Pancreas (tissue), 10 donors: ENCODE data around the gene LAG3. TPM values are rescaled to one million over a fixed set of nuclear protein-coding genes. Genes with fewer than 3 reads are reported as not detected.

Experiments
- ATAC-seq, 4 donors: fragments of 200-7000 bp; cut with Tn5 transposase; one replicate each; pipeline versions ENCODE4 v1.8.0 to v1.9.1; 2020; ENCODE audit warnings: mild to moderate bottlenecking in 4 of 4, moderate library complexity in 4 of 4
- DNase-seq, 6 donors: peaks; one replicate each; pipeline ENCODE4 v3.0.0-alpha.2; 2020
- FAIRE-seq: peaks from 2 replicates; lab custom pipeline; 2012; peaks lifted over from hg19 to GRCh38; lab: Jason Lieb, UNC
- H3K27ac ChIP-seq, 4 donors: fragments of 200-600 bp; sonication (generic); 1 replicate in 3 of 4; 2 replicates in 1 of 4; pipeline versions ENCODE4 v1.5.0 to v1.8.0; 2020
- H3K27me3 ChIP-seq, 4 donors: fragments of 200-600 bp; one replicate each; pipeline ENCODE4 v1.8.0; 2021
- H3K36me3 ChIP-seq, 3 donors: fragments of 200-600 bp; sonication (generic) in 1 of 3; one replicate each; pipeline versions ENCODE4 v1.5.0 to v1.8.0; 2020 to 2021
- H3K4me1 ChIP-seq, 3 donors: fragments of 200-600 bp; one replicate each; pipeline ENCODE4 v1.8.0; 2021
- H3K4me3 ChIP-seq, 4 donors: fragments of 200-600 bp; sonication (generic) in 2 of 4; one replicate each; pipeline versions ENCODE4 v1.5.0 to v1.8.0; 2020 to 2021
- H3K9me3 ChIP-seq, 4 donors: fragments of 200-600 bp; one replicate each; pipeline ENCODE4 v1.8.0; 2021
- WGBS, 2 donors: extraction: QIAGEN DNeasy Blood & Tissue Kit; methylation state at CpG; one replicate each; pipeline ENCODE4 v1.1.7; 2013; 5-methylcytosine and 5-hydroxymethylcytosine counted together
- intact Hi-C, 3 donors: fragments of 100-400 bp; cut with DNase I; formaldehyde crosslinking; loops; one replicate each; pipeline versions ENCODE4 v1.11.1 to v1.14.2; 2022
- polyA plus RNA-seq, 2 donors: library from polyadenylated mRNA; stranded (reverse); fragments of 200-250 nt; gene quantifications; one replicate each; pipeline ENCODE4 v1.2.3, GENCODE V29; 2013
- total RNA-seq, 6 donors: library from RNA; stranded (reverse); fragmentation: NEBNext Ultra II Directional in 4 of 6; extraction: Animal tissue kit (Norgen Biotek cat#: 25700) in 4 of 6; gene quantifications; one replicate each; pipeline versions ENCODE4 v1.2.1 to v1.2.4, GENCODE V29; 2021 to 2023
- TF ChIP-seq, protein P1 (sequence below), 4 donors: fragments of 200-600 bp; sonication (generic) in 3 of 4; IDR thresholded peaks; one replicate each; pipeline versions ENCODE4 v1.5.0 to v1.8.0; 2021; ENCODE audit warnings: antibody characterized with exemption in 4 of 4
- donor health status: healthy with polysubstance abuse.
- donor health status: DM: no; HTN: no; CAD: no; lungs with moderate emphysema.
- donor health status: DM: no; HTN: no; CAD: no.
- donor health status: control.
- donor health status: control.
- donor health status: Bipolar disorder and iron deficiency.
- donor health status: DM: yes; HTN: yes; CAD: no.
- donor health status: DM: no; HTN: no; CAD: no.
- donor health status: DM: no; HTN: no; CAD: no.
- donor health status: DM: yes; HTN: yes; CAD: no.

The LAG3 gene
- under 1 TPM in 5 of 6 donors, not detected in 1; 0.15 to 0.32 (median 0.19) TPM for total RNA-seq
- under 1 TPM; 0.70 to 0.91 TPM for polyA plus RNA-seq

DNA sequence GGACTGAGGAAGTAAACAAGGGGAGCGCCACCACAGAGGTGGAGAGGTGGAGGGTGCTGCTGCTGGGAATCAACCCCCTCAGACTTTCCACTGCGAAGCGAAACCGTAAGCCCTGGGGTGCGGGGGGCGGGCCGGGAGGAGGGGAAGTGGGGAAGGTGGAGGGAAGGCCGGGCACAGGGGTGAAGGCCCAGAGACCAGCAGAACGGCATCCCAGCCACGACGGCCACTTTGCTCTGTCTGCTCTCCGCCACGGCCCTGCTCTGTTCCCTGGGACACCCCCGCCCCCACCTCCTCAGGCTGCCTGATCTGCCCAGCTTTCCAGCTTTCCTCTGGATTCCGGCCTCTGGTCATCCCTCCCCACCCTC, at the start of gene LAG3:
Gene LAG3, plus strand, starts transcription at position 190 of the 365 bp plus-strand sequence. CDS start 333 bp downstream, outside the sequence.
- no peaks in the 10 kb centered on the region for H3K27me3 ChIP-seq
- FAIRE-seq (no peak), DNase-seq (no peak), ATAC-seq (no peak)
- WGBS, 2 donors = 66 to 70% methylated on average over 12 to 15 of the region's 15 CpGs
- intact Hi-C loops = no loop called here
- no peak within 1 kb of the TSS for H3K4me3 ChIP-seq
- no peak within 1 kb of the TSS for H3K27ac ChIP-seq
- TF ChIP-seq, protein P1, sequence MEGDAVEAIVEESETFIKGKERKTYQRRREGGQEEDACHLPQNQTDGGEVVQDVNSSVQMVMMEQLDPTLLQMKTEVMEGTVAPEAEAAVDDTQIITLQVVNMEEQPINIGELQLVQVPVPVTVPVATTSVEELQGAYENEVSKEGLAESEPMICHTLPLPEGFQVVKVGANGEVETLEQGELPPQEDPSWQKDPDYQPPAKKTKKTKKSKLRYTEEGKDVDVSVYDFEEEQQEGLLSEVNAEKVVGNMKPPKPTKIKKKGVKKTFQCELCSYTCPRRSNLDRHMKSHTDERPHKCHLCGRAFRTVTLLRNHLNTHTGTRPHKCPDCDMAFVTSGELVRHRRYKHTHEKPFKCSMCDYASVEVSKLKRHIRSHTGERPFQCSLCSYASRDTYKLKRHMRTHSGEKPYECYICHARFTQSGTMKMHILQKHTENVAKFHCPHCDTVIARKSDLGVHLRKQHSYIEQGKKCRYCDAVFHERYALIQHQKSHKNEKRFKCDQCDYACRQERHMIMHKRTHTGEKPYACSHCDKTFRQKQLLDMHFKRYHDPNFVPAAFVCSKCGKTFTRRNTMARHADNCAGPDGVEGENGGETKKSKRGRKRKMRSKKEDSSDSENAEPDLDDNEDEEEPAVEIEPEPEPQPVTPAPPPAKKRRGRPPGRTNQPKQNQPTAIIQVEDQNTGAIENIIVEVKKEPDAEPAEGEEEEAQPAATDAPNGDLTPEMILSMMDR (IDR thresholded peaks at IDR 0.05) = no peak
- H3K36me3 ChIP-seq = no peaks in the 10 kb centered on the region
- no peaks in the 10 kb centered on the region for H3K9me3 ChIP-seq
- peaks cover 0 to 9% (median 0%) of the 10 kb centered on the region in 3 donors for H3K4me1 ChIP-seq

DNA sequence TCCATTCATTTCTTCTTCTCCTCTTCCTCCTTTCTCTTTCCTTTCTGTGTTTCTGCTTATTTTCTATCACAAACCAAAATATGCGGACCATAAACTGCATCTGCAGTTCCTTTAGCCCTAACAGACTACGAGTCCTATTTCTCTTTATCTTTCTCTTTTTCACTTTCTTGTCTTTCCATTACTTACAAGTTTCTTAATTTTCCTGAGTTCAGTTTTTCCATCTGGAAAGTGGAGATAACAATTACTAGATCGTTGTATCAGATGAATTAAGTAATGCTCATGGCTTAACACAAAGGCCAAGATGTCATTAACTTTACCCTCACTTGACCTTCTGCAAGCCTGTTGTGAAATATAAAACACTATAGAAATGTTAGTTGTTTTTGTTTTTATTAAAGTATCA, 49.5 kb upstream of the LAG3 start:
- H3K4me1 ChIP-seq = peaks cover 0 to 6% (median 0%) of the 10 kb centered on the region in 3 donors
- no peak overlapping the region for H3K4me3 ChIP-seq
- H3K27me3 ChIP-seq = no peaks in the 10 kb centered on the region
- no peak for FAIRE-seq
- DNase-seq = no peak
- H3K36me3 ChIP-seq = no peaks in the 10 kb centered on the region
- H3K9me3 ChIP-seq = no peaks in the 10 kb centered on the region
- no peak for ATAC-seq
- TF ChIP-seq, protein P1 (IDR thresholded peaks at IDR 0.05) = no peak
- WGBS, 2 donors = 80 to 83% methylated on average over 3 of the region's 3 CpGs
- intact Hi-C loops = no loop called here
- no peak overlapping the region for H3K27ac ChIP-seq

DNA sequence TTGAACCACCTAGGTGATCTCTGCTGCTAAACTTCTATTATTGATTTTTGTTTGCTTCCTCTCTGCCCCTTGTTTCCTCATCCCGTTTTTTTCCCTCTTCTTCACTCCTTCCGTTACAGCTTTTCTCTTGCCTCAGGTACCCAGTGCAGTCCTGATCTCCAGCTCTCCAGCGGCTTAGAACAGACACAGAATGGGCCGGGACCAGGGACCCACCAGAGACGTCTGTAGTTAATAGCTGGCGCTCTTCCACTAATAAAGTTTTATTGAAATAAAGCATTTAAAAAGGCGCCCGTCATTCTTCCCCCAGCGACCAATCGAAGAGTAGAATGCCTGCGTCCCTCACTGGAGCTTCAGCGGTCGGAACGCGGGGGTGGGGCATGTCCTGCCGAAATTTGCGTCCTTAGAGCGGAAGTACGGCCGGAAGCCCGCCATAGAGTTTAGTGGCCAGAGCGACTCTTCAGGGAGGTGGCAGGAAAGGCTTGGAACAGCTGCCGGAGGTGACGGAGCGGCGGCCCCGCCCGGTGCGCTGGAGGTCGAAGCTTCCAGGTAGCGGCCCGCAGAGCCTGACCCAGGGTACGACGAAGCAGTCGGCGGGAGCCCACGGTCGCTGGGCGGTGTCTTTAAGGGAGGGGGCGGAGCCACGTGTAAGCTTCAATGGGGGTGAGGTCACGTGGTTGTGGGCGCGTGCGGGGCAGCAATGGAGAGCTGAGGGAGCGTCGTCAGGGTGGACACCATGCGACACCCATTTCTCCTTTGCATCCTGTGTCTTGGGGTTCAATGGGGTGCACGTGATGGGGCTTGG, 48.5 kb upstream of the LAG3 start, which contains the start of gene COPS7A:
Gene COPS7A, plus strand, starts transcription at position 440 of the 802 bp plus-strand sequence. CDS start 611 bp downstream, outside the sequence.
- no peaks in the 10 kb centered on the region for H3K9me3 ChIP-seq
- FAIRE-seq (peak; percentile 93), DNase-seq (peak; percentile 90 to 99 (median 98)), ATAC-seq (peak; percentile 97 to 99 (median 98))
- intact Hi-C loops = no loop called here
- H3K27ac ChIP-seq = peak within 1 kb of the TSS; percentile 71 to 89 (median 82)
- H3K4me3 ChIP-seq = peak within 1 kb of the TSS; percentile 30 to 65 (median 44)
- TF ChIP-seq, protein P1 (IDR thresholded peaks at IDR 0.05) = no peak
- 1% methylated on average over 48 to 49 of the region's 49 CpGs for WGBS, 2 donors
- H3K4me1 ChIP-seq = peaks cover 0 to 6% (median 0%) of the 10 kb centered on the region in 3 donors
- no peaks in the 10 kb centered on the region for H3K36me3 ChIP-seq
- H3K27me3 ChIP-seq = no peaks in the 10 kb centered on the region

DNA sequence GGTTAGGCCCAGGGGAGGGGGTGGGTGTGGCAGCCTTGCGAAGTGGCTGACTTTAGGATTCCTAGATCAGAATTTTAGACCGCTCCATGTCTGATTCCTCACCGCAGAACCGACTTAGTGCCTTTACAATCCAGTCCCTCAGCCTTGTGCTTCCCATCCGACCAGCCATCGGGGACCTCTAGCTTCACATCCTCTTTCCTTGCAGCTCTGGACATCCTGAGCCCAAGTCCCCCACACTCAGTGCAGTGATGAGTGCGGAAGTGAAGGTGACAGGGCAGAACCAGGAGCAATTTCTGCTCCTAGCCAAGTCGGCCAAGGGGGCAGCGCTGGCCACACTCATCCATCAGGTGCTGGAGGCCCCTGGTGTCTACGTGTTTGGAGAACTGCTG, 47.9 kb upstream of the LAG3 start:
- no peaks in the 10 kb centered on the region for H3K9me3 ChIP-seq
- no peaks in the 10 kb centered on the region for H3K27me3 ChIP-seq
- peaks cover 0 to 4% (median 0%) of the 10 kb centered on the region in 3 donors for H3K36me3 ChIP-seq
- TF ChIP-seq, protein P1 (IDR thresholded peaks at IDR 0.05) = no peak
- peak in 2 of 4 donors; percentile 15 to 21 for ATAC-seq
- H3K4me3 ChIP-seq = peak overlapping the region; percentile 30 to 65 (median 44)
- peak overlapping the region; percentile 71 to 89 (median 82) for H3K27ac ChIP-seq
- intact Hi-C loops = no loop called here
- no peak for FAIRE-seq
- WGBS, 2 donors = 16 to 19% methylated on average over 10 of the region's 10 CpGs
- peak in 3 of 6 donors; percentile 26 to 39 (median 28) for DNase-seq
- H3K4me1 ChIP-seq = peaks cover 0 to 6% (median 0%) of the 10 kb centered on the region in 3 donors
